Cerebellar nuclear complex (tissue), 1 donor: Measurements from ENCODE around the gene AHRR.

Source experiments
- DNase-seq, 2 experiments: peaks; one replicate each; lab custom pipeline; 2025; lab: John Stamatoyannopoulos, UW

The AHRR gene

DNA sequence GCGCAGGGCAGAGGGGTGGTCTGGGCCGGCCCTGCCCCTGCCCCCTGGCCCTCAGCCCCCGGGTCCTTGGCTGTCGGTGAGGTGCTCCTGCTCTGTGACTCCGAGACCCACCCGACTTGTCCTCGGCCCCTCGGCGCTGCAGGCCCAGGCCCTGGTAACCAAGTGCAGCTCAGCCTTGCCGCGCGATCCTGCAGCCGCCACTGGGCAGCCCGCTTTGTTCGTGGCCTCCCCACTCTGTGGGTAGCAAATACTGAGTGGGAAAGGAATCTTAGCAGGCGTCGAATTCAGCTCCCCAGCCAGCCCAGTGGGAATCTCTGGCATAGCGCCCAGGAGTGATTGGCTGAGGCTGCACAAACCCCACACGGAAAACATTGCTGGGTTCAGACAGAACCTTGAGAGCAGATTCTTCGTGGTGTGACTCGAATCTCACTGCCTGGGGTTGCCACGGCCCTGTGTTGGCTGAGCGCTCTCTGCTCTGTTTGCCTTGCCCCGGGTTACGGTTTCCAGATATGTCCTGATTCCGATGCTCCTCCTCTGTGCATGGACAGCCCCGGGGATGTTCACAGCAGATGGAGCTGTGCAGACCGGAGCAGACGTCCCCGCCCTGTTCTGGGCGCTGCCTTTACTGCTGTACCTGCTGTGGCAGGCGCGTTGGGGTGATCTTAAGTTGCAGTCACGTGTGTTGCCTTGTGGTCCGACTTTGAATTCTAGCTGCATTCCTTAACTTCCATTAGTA is 108.1 kb downstream of the AHRR start:
- no peak for DNase-seq

DNA sequence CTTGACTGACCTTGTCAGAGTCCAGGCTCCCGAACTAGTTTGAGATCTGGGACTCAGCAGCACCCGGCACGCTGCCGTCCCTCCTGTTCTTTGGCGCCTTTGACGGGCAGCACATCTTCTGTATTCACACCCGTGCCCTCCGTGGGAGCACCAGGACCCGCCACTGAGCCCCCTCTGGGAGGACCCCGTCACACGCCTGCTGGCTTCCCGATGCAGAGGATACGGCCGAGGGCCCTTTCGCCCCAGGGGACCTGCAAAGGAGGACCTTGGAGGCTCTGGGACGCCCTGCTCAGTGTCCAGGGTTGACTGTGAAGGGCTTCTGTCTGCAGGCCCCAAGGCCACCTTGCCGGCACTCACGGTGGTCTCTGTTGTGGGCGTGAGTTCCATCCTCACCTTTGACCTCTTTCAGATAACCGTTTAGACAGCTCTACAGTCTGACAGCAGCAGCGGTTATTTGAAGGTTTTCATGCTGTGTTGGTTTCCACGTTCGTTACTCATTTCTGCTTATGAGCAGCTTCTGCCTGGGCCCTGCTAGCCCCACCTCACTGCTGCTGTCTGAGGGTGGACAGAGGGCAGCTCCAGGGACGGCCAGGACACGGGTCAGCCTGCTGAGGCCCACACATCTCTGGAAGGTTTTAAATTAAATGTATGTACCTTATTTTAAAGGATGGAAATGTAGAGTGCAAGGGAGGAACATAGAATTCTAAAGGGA is 108.9 kb downstream of the AHRR start:
- no peak for DNase-seq

DNA sequence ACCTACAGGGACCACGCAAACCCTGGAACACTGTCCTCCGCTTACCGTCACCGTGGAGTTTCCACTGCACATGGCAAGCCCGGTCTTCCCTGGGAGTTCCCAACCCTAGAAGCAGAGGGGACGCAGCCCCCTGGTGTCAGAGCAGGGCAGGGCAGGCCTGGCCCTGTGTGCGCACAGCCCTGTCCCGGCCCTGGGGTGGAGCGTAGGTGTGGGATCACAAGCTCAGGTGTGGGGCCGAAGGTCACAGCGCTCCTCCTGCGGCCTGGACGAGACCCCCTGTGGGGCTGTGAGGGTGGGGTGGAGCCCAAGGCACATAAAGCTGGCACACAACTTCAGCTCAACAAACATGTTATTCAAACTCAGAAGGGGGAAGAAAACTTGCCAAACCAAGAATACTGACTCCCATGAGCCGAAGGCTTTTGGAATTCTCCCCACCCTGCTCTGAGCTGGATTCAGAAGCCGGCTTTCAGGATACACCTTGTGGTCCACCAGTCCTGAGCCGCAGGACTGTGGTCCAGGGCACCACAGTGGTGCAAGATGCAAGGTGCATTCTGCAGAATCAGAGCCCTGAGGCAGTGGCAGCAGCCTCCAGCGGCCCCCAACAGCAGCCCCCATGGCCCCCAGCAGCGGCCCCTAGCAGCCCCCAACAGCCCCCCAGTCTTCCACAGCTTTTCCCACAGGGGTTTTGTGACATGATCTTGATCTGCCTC is 109.6 kb downstream of the AHRR start:
- no peak for DNase-seq

DNA sequence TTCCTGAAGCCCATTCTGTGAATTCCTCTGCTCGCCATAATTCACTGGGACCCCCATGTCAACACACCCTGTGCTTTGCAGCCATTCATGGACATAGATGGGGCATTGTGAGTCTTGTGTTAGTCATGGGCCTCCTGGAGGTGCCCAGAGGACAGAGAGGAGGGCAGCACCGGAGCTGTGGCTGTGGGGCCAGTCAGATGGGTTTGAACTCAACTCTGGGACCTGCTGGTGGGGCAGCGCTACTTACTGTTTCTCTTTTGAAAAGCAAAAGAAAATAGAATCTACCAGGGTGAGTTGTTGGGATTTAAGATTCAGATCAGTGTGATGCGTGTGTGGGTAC is 110.2 kb downstream of the AHRR start:
- no peak for DNase-seq

DNA sequence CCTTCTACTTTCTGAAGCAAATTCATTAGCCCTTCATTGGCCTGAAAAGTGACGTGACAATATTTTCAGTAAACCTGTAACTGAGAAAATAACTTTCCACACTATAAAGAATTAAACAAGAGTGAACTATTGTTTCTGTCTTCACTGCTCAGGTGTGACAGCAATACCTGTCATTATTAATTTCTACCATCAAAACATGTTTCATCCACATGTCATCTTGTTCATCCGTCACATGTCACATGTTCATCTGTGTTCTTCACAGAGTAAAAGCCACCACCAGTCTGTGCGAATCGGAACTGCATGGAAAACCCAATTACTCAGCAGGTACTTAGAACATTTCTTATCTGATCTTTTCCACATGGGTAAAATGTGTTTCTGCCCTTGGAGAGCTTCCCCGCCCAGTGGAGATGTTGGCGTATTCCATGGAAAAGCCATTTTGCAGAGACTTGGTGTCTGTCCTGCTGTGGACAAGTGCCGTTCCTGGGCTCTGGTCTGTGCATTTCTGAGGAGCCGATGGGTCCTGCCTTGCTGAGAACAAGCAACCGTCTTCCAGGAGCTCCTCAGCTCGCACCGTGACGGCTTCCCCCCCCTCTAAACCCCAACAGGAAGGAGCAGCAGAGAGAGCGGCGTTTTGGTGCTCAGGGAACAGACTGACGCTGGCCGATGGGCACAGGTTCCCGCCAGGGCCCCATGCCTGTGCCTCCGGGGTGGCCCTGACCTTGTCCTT is 110.8 kb downstream of the AHRR start:
- no peak for DNase-seq

DNA sequence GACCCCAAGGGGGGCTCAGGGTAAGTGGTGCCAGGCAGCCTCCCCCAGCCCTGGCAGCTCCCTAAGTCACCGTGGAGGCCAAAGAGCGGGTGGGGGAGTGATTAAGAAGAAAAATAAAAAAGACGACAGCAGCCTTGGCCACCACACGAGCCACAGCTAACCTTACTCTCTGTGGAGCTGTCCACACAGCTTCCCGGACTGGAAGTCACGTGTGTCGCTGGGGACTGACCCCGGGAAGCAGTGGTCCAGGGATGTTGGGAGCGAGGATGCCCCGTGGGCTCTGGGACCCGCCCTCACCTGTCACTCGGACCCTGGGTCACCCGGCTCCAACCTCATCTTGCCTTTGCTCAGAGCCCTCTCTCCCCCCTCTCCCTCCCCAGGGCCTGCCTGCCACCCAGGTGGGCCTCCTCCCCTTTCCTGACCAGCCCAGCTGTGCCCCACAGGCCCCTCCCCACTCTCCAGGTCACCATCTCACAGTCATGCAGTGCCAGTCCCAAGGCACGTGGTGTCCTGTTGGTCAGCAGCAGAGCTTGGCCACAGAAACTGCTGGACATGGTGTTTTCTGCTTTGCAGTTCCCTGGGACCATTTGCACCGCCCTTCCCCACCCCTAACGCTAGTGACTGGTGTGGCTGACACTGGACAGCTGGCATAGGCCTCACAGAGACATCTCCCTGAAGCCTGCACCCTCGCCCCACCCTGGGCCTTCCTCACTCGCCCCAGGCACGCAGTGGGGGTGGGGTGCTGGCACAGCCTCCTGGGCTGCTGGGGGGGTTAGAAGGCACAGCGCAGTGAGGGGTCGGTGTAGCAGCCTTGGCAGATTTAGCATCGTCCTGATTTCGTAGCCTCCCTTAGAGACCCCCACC is 111.6 kb downstream of the AHRR start:
- no peak for DNase-seq

DNA sequence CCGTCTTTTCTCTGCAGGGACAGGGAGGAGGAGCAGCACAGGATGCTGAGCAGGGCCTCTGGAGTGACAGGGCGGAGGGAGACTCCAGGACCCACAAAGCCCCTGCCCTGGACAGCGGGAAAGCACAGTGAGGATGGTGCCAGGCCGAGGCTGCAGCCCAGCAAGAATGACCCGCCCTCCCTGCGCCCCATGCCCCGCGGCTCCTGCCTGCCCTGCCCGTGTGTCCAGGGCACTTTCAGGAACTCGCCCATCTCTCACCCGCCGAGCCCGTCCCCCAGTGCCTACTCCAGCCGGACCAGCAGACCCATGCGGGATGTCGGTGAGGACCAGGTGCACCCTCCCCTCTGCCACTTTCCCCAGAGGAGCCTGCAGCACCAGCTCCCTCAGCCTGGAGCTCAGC is 112.3 kb downstream of the AHRR start:
- no peak for DNase-seq

DNA sequence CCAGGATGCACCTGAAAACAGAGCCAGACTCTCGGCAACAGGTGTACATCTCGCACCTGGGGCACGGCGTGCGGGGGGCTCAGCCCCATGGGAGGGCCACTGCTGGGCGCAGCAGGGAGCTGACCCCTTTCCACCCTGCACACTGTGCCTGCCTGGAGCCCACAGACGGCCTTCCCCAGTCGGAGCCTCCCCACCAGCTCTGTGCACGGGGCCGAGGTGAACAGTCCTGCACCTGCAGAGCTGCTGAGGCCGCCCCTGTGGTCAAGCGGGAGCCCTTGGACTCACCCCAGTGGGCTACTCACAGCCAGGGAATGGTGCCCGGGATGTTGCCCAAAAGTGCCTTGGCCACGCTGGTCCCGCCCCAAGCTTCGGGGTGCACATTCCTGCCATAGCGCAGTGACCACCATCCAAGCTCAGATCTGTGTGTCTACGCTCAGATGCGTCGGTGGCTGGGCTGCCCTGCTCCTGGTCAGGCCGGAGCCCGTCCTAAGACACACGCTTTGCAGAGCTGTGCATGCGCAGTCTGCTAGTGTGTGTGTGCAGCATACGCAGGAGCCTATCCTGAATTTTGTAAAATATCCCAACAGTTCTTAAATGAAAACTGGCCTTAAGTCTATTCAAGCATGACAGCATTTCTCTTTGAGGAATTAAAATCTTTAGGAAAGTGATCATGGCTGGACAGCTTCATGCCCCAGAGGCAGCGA is 113.1 kb downstream of the AHRR start:
- DNase-seq = no peak

DNA sequence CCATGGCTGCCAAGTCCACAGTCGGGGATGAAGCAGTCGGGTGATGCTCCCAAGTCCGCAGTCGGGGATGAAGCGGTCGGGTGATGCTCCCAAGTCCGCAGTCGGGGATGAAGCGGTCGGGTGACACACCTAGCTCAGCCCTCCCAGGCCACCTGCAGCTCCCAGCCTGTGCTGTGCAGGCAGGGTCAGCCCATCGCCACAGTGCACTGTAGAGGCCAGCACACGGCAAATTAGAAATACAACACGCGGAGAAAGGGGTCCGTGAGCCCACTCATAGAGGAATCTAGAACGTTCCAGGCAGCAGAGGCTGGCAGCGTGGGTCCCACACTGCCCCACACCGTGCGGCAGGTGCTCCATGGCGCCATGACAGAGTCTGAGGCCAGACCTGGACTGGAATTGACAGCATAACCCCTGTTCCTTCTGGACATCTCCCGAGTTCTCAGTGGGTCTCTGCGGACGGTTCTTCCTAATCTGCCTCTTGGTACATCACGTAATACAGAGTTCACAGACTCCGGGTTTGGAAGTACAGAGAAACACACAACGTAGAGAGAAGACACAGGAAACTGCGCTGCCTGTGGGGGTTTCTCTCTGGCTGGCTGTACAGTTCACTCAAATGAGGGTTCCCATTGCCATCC is 113.8 kb downstream of the AHRR start:
- no peak for DNase-seq

DNA sequence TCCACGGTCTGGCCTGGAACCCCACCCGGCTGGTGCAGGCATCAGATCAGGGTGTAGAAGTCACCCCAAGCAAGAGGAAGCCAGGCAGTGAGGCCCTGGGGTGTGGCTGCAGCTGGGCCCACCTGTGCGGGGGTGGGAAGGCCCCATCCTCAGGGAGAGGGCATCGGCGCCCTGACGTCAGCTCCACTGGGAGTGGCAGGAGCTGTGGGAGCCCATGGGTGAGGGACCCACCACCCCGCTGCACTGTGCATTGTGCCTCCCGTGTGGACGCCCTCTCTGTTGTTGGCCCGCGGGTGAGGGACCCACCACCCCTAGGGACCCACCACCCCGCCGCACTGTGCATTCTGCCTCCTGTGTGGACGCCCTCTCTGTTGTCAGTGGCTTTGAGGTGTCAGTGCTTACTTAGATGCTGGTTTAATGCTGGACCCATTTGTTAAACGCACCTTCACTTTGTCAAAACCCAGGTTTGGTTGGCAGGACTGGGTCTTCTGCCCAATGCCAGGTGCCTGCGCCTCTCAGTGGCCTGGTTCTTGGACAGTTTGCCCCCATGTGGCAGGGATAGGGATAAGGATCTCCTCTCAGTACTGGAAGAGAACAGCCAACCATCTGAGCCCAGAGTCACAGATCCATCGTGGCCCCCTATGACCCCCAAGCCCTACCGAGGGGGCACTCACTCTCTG is 114.6 kb downstream of the AHRR start:
- DNase-seq = no peak

DNA sequence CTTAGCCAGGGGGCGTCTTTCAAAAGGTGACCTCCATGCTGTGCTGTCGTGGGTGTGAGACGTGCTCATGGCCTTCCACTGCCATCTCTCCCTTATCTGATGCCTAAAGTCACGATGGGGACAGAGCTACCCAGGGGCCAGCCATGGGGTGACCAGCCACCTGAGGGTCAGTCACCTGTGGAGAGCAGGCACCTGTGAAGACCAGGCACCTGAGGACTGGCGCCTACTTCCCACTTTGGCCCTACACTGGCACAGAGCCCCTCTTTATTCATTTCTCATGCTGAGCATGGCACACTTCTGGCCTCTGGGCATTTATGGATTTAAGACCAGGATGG is 115.1 kb downstream of the AHRR start:
- DNase-seq = no peak

DNA sequence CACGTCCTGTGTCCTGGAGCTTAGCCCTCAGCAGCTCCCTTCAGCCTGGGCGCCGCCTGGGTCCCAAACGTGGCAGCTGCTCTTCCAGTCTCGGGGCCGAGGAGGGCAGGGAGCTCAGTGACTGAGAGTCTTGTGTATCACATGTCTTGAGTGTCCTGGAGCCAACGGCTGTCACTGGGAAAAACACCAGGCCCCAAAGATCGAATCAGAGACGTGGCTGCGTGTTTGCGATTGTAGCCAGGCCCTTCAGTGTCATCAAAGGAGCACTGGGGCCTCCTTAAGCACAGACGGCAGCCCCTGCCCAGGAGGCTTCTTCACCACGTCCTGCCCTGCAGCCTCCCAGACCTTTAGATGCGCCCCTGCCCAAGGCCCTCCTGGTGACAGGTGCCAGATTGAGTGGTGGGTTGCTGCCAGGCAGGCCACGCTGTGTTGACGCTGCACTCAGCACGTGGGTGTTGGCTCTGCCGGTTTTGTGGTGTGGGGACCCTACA is 115.8 kb downstream of the AHRR start:
- DNase-seq = no peak

DNA sequence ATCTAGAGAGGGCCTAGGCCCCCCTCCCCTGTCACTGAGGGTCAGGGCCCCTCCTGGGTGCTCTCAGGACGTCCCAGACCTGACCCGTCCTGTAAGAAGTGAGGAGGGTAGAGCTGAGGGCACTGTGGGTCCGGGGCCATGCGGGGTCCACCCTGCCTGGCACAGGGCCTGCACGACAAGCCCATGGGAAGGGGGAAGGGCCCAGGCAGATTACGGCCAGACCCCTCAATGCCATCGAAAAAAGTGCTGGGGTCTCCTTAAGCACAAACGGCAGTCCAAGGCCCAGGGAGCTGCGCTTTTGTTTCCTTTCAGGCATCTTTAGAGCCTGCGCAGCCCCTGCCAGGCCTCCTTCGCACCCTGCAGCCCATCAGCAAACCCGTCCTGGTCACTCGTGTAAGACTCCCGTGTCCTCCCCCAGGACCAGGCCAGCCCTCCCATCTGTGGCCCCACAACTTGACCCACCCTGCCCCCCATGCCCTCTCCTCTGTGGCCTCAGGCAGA is 117.0 kb downstream of the AHRR start:
- no peak for DNase-seq

DNA sequence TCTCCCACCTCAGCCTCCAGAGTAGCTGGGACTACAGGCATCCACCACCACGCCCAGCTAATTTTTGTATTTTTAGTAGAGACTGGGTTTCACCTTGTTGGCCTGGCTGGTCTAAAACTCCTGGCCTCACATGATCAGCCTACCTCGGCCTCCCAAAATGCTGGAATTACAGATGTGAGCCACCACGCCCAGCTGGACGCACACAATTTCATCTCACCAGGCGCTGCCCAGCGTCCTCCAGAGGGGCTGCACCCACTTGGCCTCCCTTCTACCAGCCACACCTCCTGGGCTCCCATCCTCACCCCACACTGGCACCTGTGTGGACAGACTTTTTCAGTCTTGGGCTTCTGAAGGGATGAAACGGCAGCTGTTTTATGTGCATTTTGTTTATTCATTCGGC is 117.7 kb downstream of the AHRR start:
- DNase-seq = no peak

DNA sequence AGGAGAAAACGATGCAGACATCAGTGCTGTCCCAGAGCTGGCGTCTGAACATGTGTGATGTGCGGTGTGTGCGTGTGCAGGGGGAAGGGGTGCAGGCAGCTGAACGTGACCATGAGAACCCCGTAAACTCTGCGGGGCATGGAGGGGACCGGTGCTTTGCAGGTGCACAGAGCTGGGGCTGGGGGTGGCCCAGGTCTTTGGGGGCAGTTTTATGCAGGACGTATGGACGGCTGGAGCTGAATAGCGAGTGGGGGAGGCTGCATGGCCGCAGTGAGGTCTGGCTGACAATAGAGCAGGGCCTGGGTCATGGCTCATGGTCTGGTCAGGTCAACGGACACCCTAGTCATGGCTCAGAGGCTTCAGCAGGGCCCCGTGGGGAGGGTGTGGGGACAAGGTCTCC is 118.1 kb downstream of the AHRR start:
- DNase-seq = no peak

DNA sequence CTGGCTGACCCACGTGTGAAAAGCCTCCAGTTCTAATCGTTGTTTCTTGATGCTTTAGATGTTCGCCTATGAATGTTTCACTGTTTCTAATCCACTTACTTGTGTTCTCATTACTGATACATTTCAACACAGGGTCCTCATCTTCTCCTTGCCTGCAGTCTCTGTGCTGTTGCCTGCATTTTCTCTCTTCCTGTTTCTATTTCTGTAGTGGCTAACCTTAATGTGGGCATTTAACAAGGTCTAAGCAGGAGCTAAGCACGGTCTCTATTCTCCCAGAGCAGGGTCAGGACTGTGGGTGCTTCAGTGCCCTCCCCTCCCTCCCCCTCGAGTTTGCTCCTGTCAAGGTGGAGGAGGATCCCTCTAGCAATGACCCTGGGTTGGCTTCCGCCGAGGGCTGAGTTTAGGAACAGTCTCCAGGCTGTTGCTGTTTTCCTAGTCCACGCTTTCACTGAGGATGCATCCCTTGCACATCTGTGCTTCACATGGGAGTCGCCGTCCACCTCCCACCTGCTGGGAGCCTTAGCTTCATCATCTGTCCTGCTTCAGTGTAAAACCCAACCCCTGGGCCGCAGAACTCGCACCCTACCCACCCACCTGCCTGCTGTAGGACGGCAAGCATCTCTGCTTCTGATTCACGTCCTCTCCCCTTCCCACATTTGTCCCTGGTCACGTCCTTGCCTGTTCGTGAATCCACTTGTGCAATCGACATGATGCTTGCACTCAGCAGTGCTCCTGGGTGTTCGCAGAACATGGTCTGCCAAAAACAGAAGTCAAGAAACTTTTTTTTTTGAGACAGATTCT is 119.1 kb downstream of the AHRR start:
- DNase-seq = no peak

DNA sequence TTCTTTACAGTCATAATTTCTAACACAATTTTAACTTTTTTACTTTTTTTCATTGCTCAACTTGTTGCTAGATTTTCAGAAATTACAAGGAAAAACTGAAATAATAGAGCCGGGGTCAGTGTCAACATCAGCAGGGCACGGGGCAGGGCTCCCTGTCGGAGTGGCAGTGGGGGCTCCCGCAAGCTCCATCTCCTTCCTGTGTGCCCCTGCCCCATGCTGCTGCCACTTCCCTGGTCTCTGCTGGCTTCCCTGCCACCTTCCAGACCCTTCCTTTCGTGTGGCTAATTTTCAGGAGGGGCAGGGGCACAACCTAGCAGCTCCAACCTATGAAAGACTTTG is 120.5 kb downstream of the AHRR start:
- DNase-seq = no peak

DNA sequence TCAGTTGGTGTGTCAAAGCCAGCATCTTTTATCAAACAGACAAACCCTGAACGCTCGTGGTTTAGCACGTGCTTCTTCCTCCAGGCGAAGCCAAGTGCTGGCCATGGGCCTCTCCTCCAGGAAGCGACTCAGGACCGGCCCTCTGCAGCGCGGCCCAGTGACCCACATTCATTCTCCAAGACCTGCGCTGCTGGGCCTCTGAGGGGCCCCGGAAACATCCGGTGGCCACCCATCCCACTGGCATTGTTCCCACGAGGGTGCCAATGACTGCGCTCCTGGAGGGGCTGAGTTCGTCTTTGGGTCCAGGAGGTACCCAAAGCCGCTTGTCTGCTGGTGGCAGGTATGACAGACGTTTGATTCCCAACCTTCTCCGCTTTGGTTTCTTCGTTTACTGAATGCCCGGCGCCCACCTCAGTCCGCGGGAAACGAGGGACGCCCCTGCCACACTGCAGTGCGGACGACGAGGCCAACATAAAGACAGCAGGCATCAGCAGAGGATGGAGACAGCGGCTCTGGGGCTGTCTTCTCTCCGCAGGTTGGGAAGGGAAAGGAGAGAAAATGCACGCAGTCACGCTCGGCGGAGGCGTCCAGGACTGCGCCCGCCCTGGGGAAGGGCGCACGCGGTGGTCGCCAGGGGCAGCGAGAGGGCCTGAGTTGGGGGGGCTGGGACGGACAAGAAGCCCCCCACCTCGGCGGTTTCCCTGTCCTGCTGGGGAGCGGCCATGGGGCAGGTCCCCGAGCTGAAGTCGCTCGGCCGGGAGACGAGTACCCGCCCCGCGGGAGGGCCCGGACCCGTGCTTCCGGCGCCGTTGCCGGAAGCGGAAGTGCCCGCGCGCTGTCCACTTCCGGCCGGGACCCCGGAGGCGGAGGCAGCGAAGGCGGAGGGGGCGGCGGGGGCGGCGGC is 121.1 kb downstream of the AHRR start, which contains the start of gene EXOC3:
Gene EXOC3, plus strand, starts transcription at position 842 of the 904 bp plus-strand sequence. CDS start 3,030 bp downstream, outside the sequence.
- peak in 1 of 2 experiments; percentile 10 for DNase-seq
